Activated T-helper 17 cell treated with anti-CD3 and anti-CD28 coated beads, Interleukin-2, amount 50 U/mL, for 72 hours (primary cell): ENCODE measurements around the gene NDUFAF4. TPM values are rescaled to one million over a fixed set of nuclear protein-coding genes. Genes with fewer than 3 reads are reported as not detected.

Source experiments
- ATAC-seq: fragments of 150-1000 bp; cut with Tn5 transposase; replicated peaks from 2 replicates; pipeline ENCODE4 v1.10.0; 2021; ENCODE audit warnings: mild to moderate bottlenecking, moderate library complexity
- H3K27ac Mint-ChIP-seq: one replicate; pipeline ENCODE4 v1.8.0; 2022; ENCODE audit warnings: mixed read lengths
- H3K27me3 Mint-ChIP-seq: one replicate; pipeline ENCODE4 v1.8.0; 2022; ENCODE audit warnings: mixed read lengths
- H3K36me3 Mint-ChIP-seq: one replicate; pipeline ENCODE4 v1.8.0; 2022; ENCODE audit warnings: low read depth, mild to moderate bottlenecking, mixed read lengths
- H3K4me1 Mint-ChIP-seq: one replicate; pipeline ENCODE4 v1.8.0; 2022; ENCODE audit warnings: mixed read lengths
- H3K4me3 Mint-ChIP-seq: one replicate; pipeline ENCODE4 v1.8.0; 2022; ENCODE audit warnings: mild to moderate bottlenecking, mixed read lengths
- H3K9me3 Mint-ChIP-seq: one replicate; pipeline ENCODE4 v1.8.0; 2022; ENCODE audit warnings: mixed read lengths
- total RNA-seq, 2 donors: library from RNA; stranded (reverse); gene quantifications; one replicate each; pipeline ENCODE4 v1.2.3, GENCODE V29; 2022

The NDUFAF4 gene
- total RNA-seq: 10 to 100 TPM; 20.2 to 44.1 TPM

DNA sequence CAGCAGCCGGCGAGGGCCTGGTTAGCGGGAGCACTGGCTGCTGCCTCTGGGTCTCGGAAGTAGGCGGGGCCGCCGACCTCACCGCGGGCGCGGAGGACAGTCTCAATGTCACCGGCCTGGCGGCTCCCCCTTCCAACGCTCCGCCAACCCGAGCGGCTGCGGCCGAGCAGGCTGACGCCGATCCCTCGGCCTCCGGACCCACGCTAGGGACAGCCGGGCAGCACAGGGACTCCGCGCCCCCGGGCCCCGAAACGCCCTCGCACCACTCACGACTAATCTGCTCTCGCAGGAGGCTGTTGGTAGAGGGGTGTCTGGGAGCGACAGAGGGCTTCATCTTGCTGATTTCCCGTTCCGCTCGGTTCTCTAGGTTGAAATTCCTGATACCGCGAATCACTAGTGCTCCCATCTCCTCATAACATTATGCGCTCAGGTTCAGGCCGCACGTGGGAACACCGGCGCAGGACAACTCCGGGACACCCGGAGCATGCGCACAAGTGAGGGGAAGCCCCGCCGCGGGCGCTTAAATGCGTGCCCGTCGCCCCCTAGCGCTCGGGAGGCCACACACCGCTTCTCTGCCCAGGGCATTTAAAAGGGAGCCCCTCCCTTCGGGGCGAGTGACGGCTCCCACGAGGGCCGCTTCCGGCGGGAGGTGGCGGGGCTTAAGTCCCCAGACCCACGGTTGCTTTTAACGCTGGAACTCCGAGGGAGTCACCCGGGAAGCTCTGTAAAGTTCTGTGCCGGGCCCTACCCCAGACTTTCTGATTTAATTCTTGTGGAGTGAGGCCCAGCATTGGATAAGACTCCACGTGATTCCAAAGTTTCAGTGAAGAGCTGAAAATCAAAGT is at the start of gene NDUFAF4:
Gene NDUFAF4, minus strand, starts transcription at position 496 of the 845 bp plus-strand sequence. Its CDS starts 90 bp downstream, at position 406.
- peaks cover 18% of the 10 kb centered on the region for H3K4me1 Mint-ChIP-seq
- peaks cover 6% of the 10 kb centered on the region for H3K36me3 Mint-ChIP-seq
- ATAC-seq: peak; percentile 90
- peak within 1 kb of the TSS; percentile 82 for H3K27ac Mint-ChIP-seq
- H3K27me3 Mint-ChIP-seq: peaks cover 13% of the 10 kb centered on the region
- no peaks in the 10 kb centered on the region for H3K9me3 Mint-ChIP-seq
- H3K4me3 Mint-ChIP-seq: peak within 1 kb of the TSS; percentile 86

DNA sequence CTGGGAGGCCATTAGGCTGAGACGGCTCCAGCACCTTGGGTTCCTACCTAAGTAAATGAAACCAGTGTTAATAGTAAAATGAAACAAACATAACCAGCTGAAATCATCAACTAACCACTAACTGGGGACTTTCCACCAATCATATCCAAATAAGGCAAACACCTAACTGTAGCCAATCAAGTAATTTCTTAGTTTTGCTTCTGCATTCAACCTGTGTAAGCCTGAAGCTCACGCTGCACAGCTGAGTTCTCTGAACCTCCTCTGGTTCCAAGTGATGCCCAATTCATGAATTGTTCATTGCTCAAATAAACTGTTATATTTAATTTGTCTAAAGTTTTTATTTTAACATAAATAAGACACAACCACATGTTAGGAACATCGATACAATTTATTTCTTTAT is 49.4 kb upstream of the NDUFAF4 start:
- Mint-ChIP-seq H3K36me3 (no peaks in the 10 kb centered on the region), H3K27ac (peak overlapping the region; percentile 29), H3K4me1 (no peaks in the 10 kb centered on the region), H3K27me3 (no peaks in the 10 kb centered on the region), H3K4me3 (peak overlapping the region; percentile 13), H3K9me3 (no peaks in the 10 kb centered on the region)
- ATAC-seq: peak; percentile 99

DNA sequence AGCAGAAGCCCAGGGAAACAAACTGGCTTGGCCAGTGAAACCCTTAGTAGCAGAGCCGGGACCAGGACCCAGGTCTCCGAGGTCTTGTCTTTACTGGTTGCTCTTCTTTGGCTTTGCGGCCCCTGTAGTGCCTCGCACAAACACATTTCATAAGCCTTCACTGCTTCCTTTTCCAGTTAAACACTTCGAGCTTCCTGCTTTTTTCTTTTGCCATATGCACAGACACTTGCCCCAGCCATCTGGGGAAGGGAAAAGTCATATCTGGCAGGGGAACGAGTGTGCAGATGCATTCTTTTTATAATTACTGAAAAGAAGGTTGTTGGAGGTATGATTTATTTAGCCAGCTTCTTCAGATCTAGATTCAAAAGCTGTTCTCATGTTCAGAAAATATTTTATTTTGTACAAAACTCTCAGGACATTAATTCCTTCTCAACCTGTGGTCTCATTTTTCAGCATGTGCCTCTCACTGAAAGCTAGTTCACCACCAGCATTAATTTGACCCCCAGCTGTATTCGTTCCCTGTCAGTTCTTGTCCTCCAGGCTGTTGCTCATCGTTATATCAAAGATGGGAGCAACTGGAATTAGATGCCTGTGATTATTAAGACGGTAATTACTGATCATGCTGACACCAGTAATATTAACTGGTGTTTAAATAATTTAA is 46.0 kb upstream of the NDUFAF4 start:
- no peaks in the 10 kb centered on the region for H3K36me3 Mint-ChIP-seq
- peaks cover 6% of the 10 kb centered on the region for H3K4me1 Mint-ChIP-seq
- H3K9me3 Mint-ChIP-seq: no peaks in the 10 kb centered on the region
- H3K27me3 Mint-ChIP-seq: no peaks in the 10 kb centered on the region
- H3K4me3 Mint-ChIP-seq: no peak overlapping the region
- no peak for ATAC-seq
- H3K27ac Mint-ChIP-seq: no peak overlapping the region

DNA sequence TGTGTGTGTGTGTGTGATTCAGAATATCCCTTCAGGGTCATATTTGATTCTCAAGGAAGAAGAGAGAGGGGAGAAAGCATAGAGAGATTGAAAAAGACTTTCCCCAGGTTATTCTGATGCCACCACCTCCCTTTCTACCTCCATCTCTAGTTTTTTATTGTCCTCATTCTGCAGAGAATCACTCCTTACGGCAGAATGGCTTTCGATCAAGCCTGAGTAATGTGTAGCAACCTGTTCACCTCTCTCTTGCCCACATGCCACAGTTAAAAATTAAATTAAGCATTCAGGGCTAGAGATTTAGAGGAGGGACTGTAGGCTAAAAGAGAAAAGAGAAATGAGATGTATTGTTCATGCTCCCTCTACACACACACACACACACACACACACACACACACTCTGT is 45.0 kb upstream of the NDUFAF4 start:
- Mint-ChIP-seq H3K27ac (no peak overlapping the region), H3K4me1 (peaks cover 6% of the 10 kb centered on the region), H3K4me3 (no peak overlapping the region), H3K36me3 (no peaks in the 10 kb centered on the region), H3K9me3 (no peaks in the 10 kb centered on the region), H3K27me3 (no peaks in the 10 kb centered on the region)
- no peak for ATAC-seq

DNA sequence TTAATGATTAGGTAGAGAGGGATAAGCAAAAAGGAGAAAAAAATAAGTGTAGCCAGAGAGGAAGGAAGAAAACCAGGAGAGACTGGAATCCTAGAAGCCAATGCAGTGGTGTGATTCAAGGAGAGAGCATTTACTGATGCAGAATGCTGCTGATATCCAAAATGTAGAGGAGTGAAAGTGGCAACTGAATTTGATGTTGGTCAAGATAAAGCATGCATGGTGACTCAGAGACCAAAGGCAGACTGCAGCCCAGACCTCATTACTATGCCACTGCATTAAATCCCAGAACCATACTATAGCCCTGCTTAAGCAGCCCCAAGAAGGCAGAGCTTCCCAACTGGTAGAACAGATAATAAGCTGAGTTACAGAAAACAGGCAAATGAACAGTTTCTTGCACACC is 42.6 kb upstream of the NDUFAF4 start:
- no peak for ATAC-seq
- no peak overlapping the region for H3K27ac Mint-ChIP-seq
- H3K4me3 Mint-ChIP-seq: no peak overlapping the region
- no peaks in the 10 kb centered on the region for H3K9me3 Mint-ChIP-seq
- peaks cover 6% of the 10 kb centered on the region for H3K4me1 Mint-ChIP-seq
- no peaks in the 10 kb centered on the region for H3K27me3 Mint-ChIP-seq
- no peaks in the 10 kb centered on the region for H3K36me3 Mint-ChIP-seq

DNA sequence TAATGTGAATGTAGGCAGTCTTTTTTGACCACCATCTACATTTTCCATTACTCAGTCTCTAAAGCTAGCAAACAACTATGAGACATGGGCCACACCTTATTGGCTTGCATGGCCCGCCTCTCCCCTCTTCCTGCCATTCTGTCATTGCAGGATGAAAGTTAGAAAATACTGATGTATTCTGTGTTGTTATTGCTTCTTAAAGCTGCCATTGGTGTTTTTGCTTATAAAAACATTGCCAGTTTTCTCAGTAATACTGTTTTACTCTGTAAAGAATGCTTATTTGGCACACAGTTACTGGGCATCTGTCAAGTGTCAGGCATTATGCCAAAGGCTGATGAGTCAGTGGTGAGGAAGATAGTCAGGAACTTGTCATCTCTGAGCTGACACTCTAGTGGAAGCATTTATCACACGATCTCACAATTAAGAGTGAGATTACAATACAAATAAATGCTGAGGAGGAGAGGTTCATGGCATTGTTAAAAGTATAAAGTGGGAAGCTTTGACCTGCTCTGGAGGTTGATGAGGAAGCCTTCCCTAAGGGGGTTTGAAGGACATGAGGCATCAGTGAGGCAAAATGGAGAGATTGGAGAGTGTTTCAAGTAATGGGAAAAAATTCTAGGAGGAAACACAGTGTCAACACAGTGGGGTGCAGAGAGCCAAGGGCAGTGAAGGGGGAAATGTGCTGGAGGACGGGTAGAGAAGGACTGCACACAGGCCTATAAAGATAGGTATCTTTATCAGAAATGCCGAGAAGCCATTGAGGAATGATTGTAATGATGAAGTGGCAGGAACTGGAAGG is 41.5 kb upstream of the NDUFAF4 start:
- peaks cover 6% of the 10 kb centered on the region for H3K4me1 Mint-ChIP-seq
- no peaks in the 10 kb centered on the region for H3K9me3 Mint-ChIP-seq
- peak overlapping the region; percentile 55 for H3K27ac Mint-ChIP-seq
- H3K36me3 Mint-ChIP-seq: no peaks in the 10 kb centered on the region
- H3K27me3 Mint-ChIP-seq: no peaks in the 10 kb centered on the region
- H3K4me3 Mint-ChIP-seq: no peak overlapping the region
- peak; percentile 87 for ATAC-seq

DNA sequence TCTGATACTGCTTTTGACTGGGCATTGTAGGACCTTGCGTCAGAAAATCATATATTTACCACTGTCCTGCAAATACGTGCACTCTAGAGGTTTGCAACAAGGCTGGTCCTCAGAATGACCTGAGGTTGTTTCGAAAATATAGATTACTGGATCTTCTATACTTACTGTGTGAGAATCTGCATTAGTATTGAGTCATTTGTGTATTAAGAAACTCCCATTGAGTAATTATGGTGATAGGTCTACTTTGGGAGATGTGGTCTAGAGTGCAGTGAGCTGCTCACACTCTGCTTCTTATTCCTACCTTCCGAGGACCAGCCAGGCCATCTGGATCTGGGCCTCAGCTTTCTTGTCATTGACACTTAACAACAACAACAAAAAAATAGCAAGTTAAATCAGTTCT is 36.4 kb upstream of the NDUFAF4 start:
- H3K36me3 Mint-ChIP-seq: no peaks in the 10 kb centered on the region
- peak; percentile 34 for ATAC-seq

DNA sequence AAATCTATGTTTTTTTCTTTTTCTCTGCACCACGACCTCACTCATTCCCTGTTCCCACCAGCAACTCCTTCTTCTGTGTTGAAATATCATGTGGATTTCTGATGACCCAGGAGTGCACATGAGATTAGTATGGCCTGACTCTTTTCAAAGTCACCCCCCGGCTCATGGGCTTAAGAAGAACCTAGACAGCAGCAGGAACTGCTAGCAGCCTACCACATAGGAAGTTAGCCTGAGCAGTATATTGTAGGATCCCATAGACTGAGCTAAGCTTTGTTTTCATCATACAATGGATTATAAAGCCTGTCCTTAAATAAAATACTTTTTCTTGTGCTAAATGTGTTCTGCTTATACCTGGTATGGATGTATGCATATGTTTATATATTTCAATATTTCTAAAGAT is 33.5 kb upstream of the NDUFAF4 start:
- no peaks in the 10 kb centered on the region for H3K9me3 Mint-ChIP-seq
- no peak overlapping the region for H3K27ac Mint-ChIP-seq
- ATAC-seq: no peak
- no peak overlapping the region for H3K4me3 Mint-ChIP-seq
- H3K27me3 Mint-ChIP-seq: peaks cover 3% of the 10 kb centered on the region
- no peaks in the 10 kb centered on the region for H3K36me3 Mint-ChIP-seq
- no peaks in the 10 kb centered on the region for H3K4me1 Mint-ChIP-seq

More for the DNA sequence above, 36.4 kb upstream of the NDUFAF4 start:
- H3K4me1 Mint-ChIP-seq: peaks cover 1% of the 10 kb centered on the region
- no peak overlapping the region for H3K27ac Mint-ChIP-seq
- no peak overlapping the region for H3K4me3 Mint-ChIP-seq
- H3K9me3 Mint-ChIP-seq: no peaks in the 10 kb centered on the region
- no peaks in the 10 kb centered on the region for H3K27me3 Mint-ChIP-seq

DNA sequence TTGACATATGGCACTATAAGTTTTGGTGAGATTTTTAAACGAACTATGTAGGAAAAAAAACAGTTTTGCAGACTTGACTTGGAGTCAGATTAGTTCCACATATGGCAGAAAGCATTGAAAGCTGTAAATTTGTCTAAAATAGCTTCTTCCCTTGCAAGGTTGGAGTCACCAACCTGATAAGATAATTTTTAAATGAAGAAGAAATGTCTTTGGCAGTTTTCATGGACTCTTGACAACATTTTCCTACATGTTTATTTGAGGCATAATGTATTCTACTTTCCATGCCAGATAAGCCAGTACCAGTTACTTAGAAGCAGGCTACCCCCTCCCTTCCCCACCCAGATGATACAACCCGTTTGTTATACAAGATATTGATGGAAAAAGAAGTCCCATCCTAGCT is 32.0 kb upstream of the NDUFAF4 start:
- Mint-ChIP-seq H3K36me3 (no peaks in the 10 kb centered on the region), H3K9me3 (no peaks in the 10 kb centered on the region), H3K27me3 (peaks cover 3% of the 10 kb centered on the region), H3K4me3 (no peak overlapping the region), H3K27ac (no peak overlapping the region), H3K4me1 (no peaks in the 10 kb centered on the region)
- no peak for ATAC-seq

DNA sequence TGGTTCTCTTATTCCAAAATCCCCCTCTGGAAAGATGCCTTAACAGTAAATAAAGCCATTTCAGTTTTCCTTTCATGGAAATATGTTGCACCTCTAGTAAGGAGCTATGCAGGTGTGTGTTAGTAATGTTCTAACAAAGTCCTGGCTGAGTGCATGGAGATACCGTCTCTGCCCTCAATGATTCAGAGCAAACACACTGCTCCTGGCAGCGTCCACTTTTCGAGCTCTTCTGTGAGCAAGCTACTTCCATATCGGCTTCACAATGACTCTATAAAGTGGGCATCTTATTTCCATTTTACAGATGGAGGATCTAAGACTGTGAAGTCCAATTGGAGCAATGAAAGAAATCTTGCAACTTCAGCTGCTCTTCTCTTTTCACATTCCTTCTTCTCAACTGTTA is 30.0 kb upstream of the NDUFAF4 start:
- H3K9me3 Mint-ChIP-seq: no peaks in the 10 kb centered on the region
- ATAC-seq: no peak
- peaks cover 3% of the 10 kb centered on the region for H3K27me3 Mint-ChIP-seq
- H3K36me3 Mint-ChIP-seq: no peaks in the 10 kb centered on the region
- peaks cover 7% of the 10 kb centered on the region for H3K4me1 Mint-ChIP-seq
- H3K27ac Mint-ChIP-seq: no peak overlapping the region
- H3K4me3 Mint-ChIP-seq: no peak overlapping the region

DNA sequence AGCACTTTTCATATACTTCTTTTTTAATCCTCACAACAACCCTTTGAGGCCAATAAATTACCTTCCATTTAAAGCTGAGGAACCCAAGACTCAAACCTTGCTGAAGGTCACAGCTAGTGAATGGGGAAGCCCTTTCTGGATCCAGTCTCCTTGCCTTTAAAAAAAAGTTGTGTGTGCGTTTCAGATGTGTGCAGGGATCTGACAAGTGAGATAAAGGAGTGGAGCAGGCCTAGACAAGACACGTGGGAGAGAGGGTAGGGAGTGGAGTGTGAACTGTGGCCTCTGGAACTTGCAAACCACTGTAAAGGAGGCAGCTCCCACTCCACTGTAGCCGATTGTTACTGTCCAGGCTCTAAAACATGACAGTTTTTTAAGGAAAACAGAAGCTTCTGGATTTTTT is 28.7 kb upstream of the NDUFAF4 start:
- Mint-ChIP-seq H3K36me3 (no peaks in the 10 kb centered on the region), H3K27me3 (peaks cover 3% of the 10 kb centered on the region), H3K4me1 (peaks cover 18% of the 10 kb centered on the region), H3K4me3 (peak overlapping the region; percentile 94), H3K9me3 (no peaks in the 10 kb centered on the region), H3K27ac (peak overlapping the region; percentile 88)
- no peak for ATAC-seq

DNA sequence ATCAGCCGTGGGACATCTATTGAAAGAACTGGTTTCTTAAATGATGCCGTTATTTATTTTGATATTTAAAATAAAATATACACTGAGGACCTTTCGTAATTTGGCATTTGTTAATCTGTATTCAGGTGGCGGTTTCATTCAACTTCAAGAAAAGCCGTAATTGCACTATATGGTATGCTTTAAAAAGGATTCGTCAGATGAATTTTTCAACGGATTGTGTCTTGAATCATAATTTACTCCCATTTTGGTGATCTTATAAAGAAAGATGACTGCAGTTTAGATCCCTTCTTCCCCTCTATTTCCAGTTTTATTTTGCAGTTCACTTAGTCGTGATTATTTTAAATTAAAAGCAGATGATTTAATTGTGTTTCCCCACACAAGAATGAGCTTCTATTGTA is 27.6 kb upstream of the NDUFAF4 start:
- peaks cover 18% of the 10 kb centered on the region for H3K4me1 Mint-ChIP-seq
- H3K9me3 Mint-ChIP-seq: no peaks in the 10 kb centered on the region
- peak overlapping the region; percentile 94 for H3K4me3 Mint-ChIP-seq
- H3K27ac Mint-ChIP-seq: peak overlapping the region; percentile 88
- H3K27me3 Mint-ChIP-seq: peaks cover 3% of the 10 kb centered on the region
- ATAC-seq: no peak
- no peaks in the 10 kb centered on the region for H3K36me3 Mint-ChIP-seq

DNA sequence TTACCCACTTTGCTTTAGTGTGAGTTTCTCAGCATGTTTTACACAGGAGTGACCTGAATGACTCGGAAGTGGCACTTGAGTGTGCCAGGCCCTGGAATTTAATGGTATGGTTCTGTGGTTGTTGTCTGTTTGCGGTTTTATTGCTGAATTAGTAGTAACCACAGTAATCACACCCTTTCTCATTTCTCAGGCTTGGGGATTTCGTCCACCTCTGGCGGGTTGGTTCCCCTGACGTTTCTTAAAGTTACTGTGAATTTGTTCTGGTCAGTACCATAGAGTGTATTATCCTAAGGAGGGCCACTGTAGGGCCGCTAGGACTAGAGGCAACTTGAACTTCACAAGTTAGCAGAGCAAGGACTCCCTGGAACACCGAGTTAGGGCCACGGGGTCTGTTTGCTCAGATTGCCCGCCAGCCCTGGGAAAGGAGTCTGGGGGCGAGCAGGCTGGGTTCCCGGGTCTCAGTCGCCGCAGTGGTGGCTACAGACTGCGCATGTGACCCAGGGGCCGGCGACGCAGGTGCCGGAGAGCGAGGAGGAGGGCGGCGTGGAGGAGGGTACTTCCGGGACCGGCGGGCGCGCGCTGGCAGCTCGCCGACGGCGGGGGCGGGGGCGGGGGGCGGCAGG is 26.3 kb upstream of the NDUFAF4 start:
- peak overlapping the region; percentile 88 for H3K27ac Mint-ChIP-seq
- H3K4me1 Mint-ChIP-seq: peaks cover 18% of the 10 kb centered on the region
- H3K36me3 Mint-ChIP-seq: no peaks in the 10 kb centered on the region
- H3K27me3 Mint-ChIP-seq: peaks cover 3% of the 10 kb centered on the region
- H3K9me3 Mint-ChIP-seq: no peaks in the 10 kb centered on the region
- peak; percentile 71 for ATAC-seq
- peak overlapping the region; percentile 94 for H3K4me3 Mint-ChIP-seq

DNA sequence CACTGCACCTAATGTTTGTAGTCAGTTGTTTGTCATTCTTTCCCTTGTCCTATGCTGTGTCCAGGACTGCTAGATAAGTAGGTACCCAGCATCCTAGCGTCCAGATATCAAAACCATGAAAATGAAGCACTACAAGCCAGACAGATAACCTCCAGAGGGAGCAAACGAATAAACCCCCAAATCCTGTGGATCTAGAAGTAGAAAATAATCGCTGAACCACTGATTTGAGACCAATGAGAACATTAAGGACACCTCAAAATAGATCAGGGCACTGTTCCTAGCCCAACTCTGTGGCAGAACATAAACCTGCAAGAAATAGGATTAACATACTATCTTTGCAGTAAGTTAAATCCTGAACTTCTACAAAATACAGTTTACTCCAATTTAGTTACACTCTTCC is 25.7 kb upstream of the NDUFAF4 start:
- Mint-ChIP-seq H3K27ac (peak overlapping the region; percentile 88), H3K36me3 (no peaks in the 10 kb centered on the region), H3K27me3 (peaks cover 3% of the 10 kb centered on the region), H3K4me3 (peak overlapping the region; percentile 94), H3K9me3 (no peaks in the 10 kb centered on the region), H3K4me1 (peaks cover 18% of the 10 kb centered on the region)
- ATAC-seq: no peak
